Mesenchymal stem cell (in vitro differentiated cells and primary cell): Measurements from ENCODE around the gene MACROD1.

ENCODE experiments used
- DNase-seq: peaks from one replicate; pipeline ENCODE4 v3.0.0-alpha.2; 2013
- H2AFZ ChIP-seq: one replicate; pipeline ENCODE4 v1.6.1; 2013; ENCODE audit warnings: low read depth, mild to moderate bottlenecking, control low read depth, inconsistent platforms, low read length, moderate library complexity
- H2AK5ac ChIP-seq: 2 replicates; pipeline ENCODE4 v1.6.1; 2013; ENCODE audit warnings: low read length, moderate library complexity, mild to moderate bottlenecking, inconsistent platforms; ENCODE audit not compliant: severe bottlenecking
- H2BK120ac ChIP-seq: one replicate; pipeline ENCODE4 v1.6.1; 2013; ENCODE audit warnings: low read depth, mild to moderate bottlenecking, inconsistent platforms, low read length, moderate library complexity
- H2BK12ac ChIP-seq, 2 experiments: one replicate each; pipeline ENCODE4 v1.6.1; 2013; ENCODE audit warnings: inconsistent platforms in 2 of 2, low read length in 2 of 2, mild to moderate bottlenecking in 2 of 2, moderate library complexity in 2 of 2, control low read depth in 1 of 2
- H2BK15ac ChIP-seq: one replicate; pipeline ENCODE4 v1.6.1; 2013; ENCODE audit warnings: mild to moderate bottlenecking, low read depth, inconsistent platforms; ENCODE audit not compliant: poor library complexity, severe bottlenecking
- H2BK5ac ChIP-seq: 2 replicates; pipeline ENCODE4 v1.6.1; 2013; ENCODE audit warnings: low read depth, mild to moderate bottlenecking, low read length, control low read depth, inconsistent platforms; ENCODE audit not compliant: poor library complexity, severe bottlenecking
- H3K14ac ChIP-seq, 2 experiments: one replicate each; pipeline ENCODE4 v1.6.1; 2013; ENCODE audit warnings: inconsistent platforms in 2 of 2, low read length in 2 of 2, control low read depth in 1 of 2, mild to moderate bottlenecking in 1 of 2, moderate library complexity in 1 of 2
- H3K18ac ChIP-seq, 2 experiments: one replicate each; pipeline ENCODE4 v1.6.1; 2013; ENCODE audit warnings: inconsistent platforms in 2 of 2, low read length in 2 of 2, control low read depth in 1 of 2, low read depth in 1 of 2, mild to moderate bottlenecking in 1 of 2
- H3K23ac ChIP-seq, 2 experiments: one replicate each; pipeline ENCODE4 v1.6.1; 2013; ENCODE audit warnings: inconsistent platforms in 2 of 2, low read length in 2 of 2, mild to moderate bottlenecking in 2 of 2, moderate library complexity in 2 of 2, control low read depth in 1 of 2
- H3K27ac ChIP-seq: 2 replicates; pipeline ENCODE4 v1.5.1; 2013; ENCODE audit warnings: mild to moderate bottlenecking, moderate library complexity, low read length, control low read depth, inconsistent platforms; ENCODE audit not compliant: poor library complexity, severe bottlenecking
- H3K27me3 ChIP-seq, 2 experiments: 2 replicates each; pipeline versions ENCODE4 v1.6.1 to v1.7.0; 2013; ENCODE audit warnings: low read length in 2 of 2, mild to moderate bottlenecking in 2 of 2, moderate library complexity in 2 of 2, control low read depth in 1 of 2, inconsistent platforms in 1 of 2; ENCODE audit not compliant: control insufficient read depth in 1 of 2, insufficient read depth in 1 of 2
- H3K36me3 ChIP-seq, 2 experiments: 2 replicates each; pipeline versions ENCODE4 v1.6.1 to v1.7.0; 2013; ENCODE audit warnings: low read length in 2 of 2, control low read depth in 1 of 2, inconsistent platforms in 1 of 2, low read depth in 1 of 2, mild to moderate bottlenecking in 1 of 2; ENCODE audit not compliant: insufficient read depth in 2 of 2, control insufficient read depth in 1 of 2
- H3K4ac ChIP-seq, 2 experiments: one replicate each; pipeline ENCODE4 v1.6.1; 2013; ENCODE audit warnings: inconsistent platforms in 2 of 2, low read length in 2 of 2, mild to moderate bottlenecking in 2 of 2, moderate library complexity in 2 of 2, control low read depth in 1 of 2, low read depth in 1 of 2
- H3K4me1 ChIP-seq: 2 replicates; pipeline ENCODE4 v1.6.1; 2013; ENCODE audit warnings: low read depth, low read length, control low read depth; ENCODE audit not compliant: control insufficient read depth, insufficient read depth
- H3K4me2 ChIP-seq: 2 replicates; pipeline ENCODE4 v1.6.1; 2013; ENCODE audit warnings: low read length, mild to moderate bottlenecking, inconsistent platforms; ENCODE audit not compliant: poor library complexity, severe bottlenecking
- H3K4me3 ChIP-seq, 2 experiments: 2 replicates each; pipeline versions ENCODE4 v1.5.1 to v1.7.0; 2013; ENCODE audit warnings: low read length in 2 of 2, mild to moderate bottlenecking in 2 of 2, control low read depth in 1 of 2, low read depth in 1 of 2; ENCODE audit not compliant: insufficient read depth in 1 of 2
- H3K79me1 ChIP-seq: replicated peaks from 2 replicates; pipeline ENCODE4 v1.6.1; 2013; ENCODE audit warnings: mild to moderate bottlenecking, control low read depth, low read length, inconsistent platforms; ENCODE audit not compliant: poor library complexity, severe bottlenecking
- H3K9ac ChIP-seq: 2 replicates; pipeline ENCODE4 v1.7.0; 2013; ENCODE audit warnings: mild to moderate bottlenecking, low read length, moderate library complexity
- H3K9me3 ChIP-seq: 2 replicates; pipeline ENCODE4 v1.7.0; 2013; ENCODE audit warnings: mild to moderate bottlenecking, low read length; ENCODE audit not compliant: control insufficient read depth
- H4K8ac ChIP-seq: one replicate; pipeline ENCODE4 v1.6.1; 2013; ENCODE audit warnings: inconsistent platforms, mild to moderate bottlenecking, low read length, moderate library complexity
- H4K91ac ChIP-seq: one replicate; pipeline ENCODE4 v1.6.1; 2013; ENCODE audit warnings: mild to moderate bottlenecking, low read length, inconsistent platforms
- WGBS: methylation state at CpG from one replicate; pipeline ENCODE4 v1.1.7; 2013; ENCODE audit warnings: mixed read lengths; 5-methylcytosine and 5-hydroxymethylcytosine counted together

The MACROD1 gene

GRCh38 chr11:64206457-64207255, 40.7 kb upstream of the MACROD1 start, which contains the start of gene FERMT3:
Gene FERMT3 (plus strand): TSS chr11:64206721. CDS start chr11:64207365, 644 bp downstream.
- Histone ChIP-seq H3K79me1 (peaks cover 12% of the 10 kb centered on the region), H3K36me3 (peaks cover 47 to 69% of the 10 kb centered on the region in 2 experiments), H2AK5ac (peak within 1 kb of the TSS; percentile 62), H4K8ac (peak within 1 kb of the TSS; percentile 98), H2AFZ (no peak within 1 kb of the TSS), H2BK15ac (peak within 1 kb of the TSS; percentile 87), H3K27ac (peak within 1 kb of the TSS; percentile 62), H3K4me3 (peak within 1 kb of the TSS in 1 of 2 experiments; percentile 65), H3K23ac (no peak within 1 kb of the TSS), H3K4me1 (peaks cover 31% of the 10 kb centered on the region), H3K9me3 (no peaks in the 10 kb centered on the region), H3K4me2 (no peak within 1 kb of the TSS), H3K18ac (peak within 1 kb of the TSS; percentile 85 to 97), H3K4ac (peak within 1 kb of the TSS; percentile 56 to 66), H4K91ac (peak within 1 kb of the TSS; percentile 97), H3K9ac (peak within 1 kb of the TSS; percentile 70), H2BK5ac (no peak within 1 kb of the TSS), H2BK120ac (peak within 1 kb of the TSS; percentile 64), H3K14ac (peak within 1 kb of the TSS in 1 of 2 experiments; percentile 35), H3K27me3 (no peaks in the 10 kb centered on the region), H2BK12ac (peak within 1 kb of the TSS; percentile 8 to 75)
- no peak for DNase-seq
- whole genome bisulfite sequencing, result 94% methylated on average over 27 of the region's 27 CpGs

GRCh38 chr11:64204464-64204989, 38.6 kb upstream of the MACROD1 start:
- no peak overlapping the region for H4K8ac ChIP-seq
- 67% methylated on average over 6 of the region's 7 CpGs for WGBS
- peak; percentile 92 for DNase-seq
- H4K91ac ChIP-seq, result no peak overlapping the region
- H2AK5ac ChIP-seq, result no peak overlapping the region
- no peaks in the 10 kb centered on the region for H3K9me3 ChIP-seq
- H3K23ac ChIP-seq, result no peak overlapping the region
- H3K14ac ChIP-seq, result no peak overlapping the region
- H2BK12ac ChIP-seq, result no peak overlapping the region
- peaks cover 64 to 70% of the 10 kb centered on the region in 2 experiments for H3K36me3 ChIP-seq
- no peak overlapping the region for H3K4me3 ChIP-seq
- no peak overlapping the region for H3K9ac ChIP-seq
- H3K27ac ChIP-seq, result no peak overlapping the region
- H3K27me3 ChIP-seq, result no peaks in the 10 kb centered on the region
- no peak overlapping the region for H3K18ac ChIP-seq
- H2BK120ac ChIP-seq, result peak overlapping the region; percentile 23
- H3K4me2 ChIP-seq, result no peak overlapping the region
- no peak overlapping the region for H3K4ac ChIP-seq
- H3K79me1 ChIP-seq, result peaks cover 14% of the 10 kb centered on the region
- no peak overlapping the region for H2BK5ac ChIP-seq
- peaks cover 31% of the 10 kb centered on the region for H3K4me1 ChIP-seq
- H2BK15ac ChIP-seq, result no peak overlapping the region
- no peak overlapping the region for H2AFZ ChIP-seq

GRCh38 chr11:64204080-64204440, 38.1 kb upstream of the MACROD1 start:
- Histone ChIP-seq H2BK15ac (no peak overlapping the region), H3K18ac (no peak overlapping the region), H4K8ac (no peak overlapping the region), H2BK5ac (no peak overlapping the region), H3K4me2 (no peak overlapping the region), H2AFZ (no peak overlapping the region), H3K23ac (no peak overlapping the region), H3K79me1 (peaks cover 14% of the 10 kb centered on the region), H3K27ac (no peak overlapping the region), H3K4me3 (no peak overlapping the region), H3K9me3 (no peaks in the 10 kb centered on the region), H3K4me1 (peaks cover 31% of the 10 kb centered on the region), H4K91ac (no peak overlapping the region), H2BK12ac (no peak overlapping the region), H3K9ac (no peak overlapping the region), H3K27me3 (no peaks in the 10 kb centered on the region), H2BK120ac (peak overlapping the region; percentile 23), H3K36me3 (peaks cover 64 to 73% of the 10 kb centered on the region in 2 experiments), H3K4ac (no peak overlapping the region), H2AK5ac (no peak overlapping the region), H3K14ac (no peak overlapping the region)
- DNase-seq, result no peak
- WGBS, result 96% methylated on average over 16 of the region's 16 CpGs

GRCh38 chr11:64203421-64204079, 37.6 kb upstream of the MACROD1 start:
- Histone ChIP-seq H2AK5ac (no peak overlapping the region), H4K8ac (no peak overlapping the region), H3K4me3 (no peak overlapping the region), H3K9ac (no peak overlapping the region), H3K23ac (no peak overlapping the region), H3K27me3 (no peaks in the 10 kb centered on the region), H3K79me1 (peaks cover 14% of the 10 kb centered on the region), H3K27ac (no peak overlapping the region), H2BK12ac (no peak overlapping the region), H3K4me1 (peaks cover 29% of the 10 kb centered on the region), H3K18ac (no peak overlapping the region), H3K4me2 (no peak overlapping the region), H3K9me3 (no peaks in the 10 kb centered on the region), H3K36me3 (peaks cover 67 to 71% of the 10 kb centered on the region in 2 experiments), H2BK15ac (no peak overlapping the region), H2BK120ac (no peak overlapping the region), H4K91ac (no peak overlapping the region), H2AFZ (no peak overlapping the region), H3K14ac (no peak overlapping the region), H2BK5ac (no peak overlapping the region), H3K4ac (no peak overlapping the region)
- WGBS, result 97% methylated on average over 21 of the region's 27 CpGs
- DNase-seq, result no peak
